Cardiac fibroblast (primary cell): ENCODE data around the gene STXBP6.

ENCODE experiments used
- DNase-seq, 2 donors: peaks; one replicate each; pipeline versions ENCODE4 v3.0.0 to v3.0.0-alpha.2; 2010; ENCODE audit warnings: low read depth in 2 of 2
- H3K4me3 ChIP-seq, 2 donors: replicated peaks in 1 of 2; 1 replicate in 1 of 2; 2 replicates in 1 of 2; pipeline ENCODE4 v1.5.1; 2011; ENCODE audit warnings: low read depth in 2 of 2, low read length in 2 of 2, mild to moderate bottlenecking in 2 of 2, moderate library complexity in 1 of 2
- CTCF ChIP-seq: IDR thresholded peaks from one replicate; pipeline ENCODE4 v1.5.1; 2011; ENCODE audit warnings: low read depth, mild to moderate bottlenecking, low read length, inconsistent platforms

The STXBP6 gene

GRCh38 chr14:24814944-24815343, 235.0 kb downstream of the STXBP6 start:
- no peak for DNase-seq
- no peak for TF ChIP-seq CTCF
- H3K4me3 ChIP-seq, result no peak overlapping the region

GRCh38 chr14:24814346-24814745, 235.6 kb downstream of the STXBP6 start:
- no peak overlapping the region for H3K4me3 ChIP-seq
- no peak for DNase-seq
- no peak for TF ChIP-seq CTCF

GRCh38 chr14:24813819-24814259, 236.1 kb downstream of the STXBP6 start:
- no peak for TF ChIP-seq CTCF
- no peak for DNase-seq
- H3K4me3 ChIP-seq, result no peak overlapping the region

- TF ChIP-seq CTCF, result no peak
- no peak for DNase-seq
- no peak overlapping the region for H3K4me3 ChIP-seq
Observed at GRCh38 chr14:24813089-24813815, 236.7 kb downstream of the STXBP6 start.

GRCh38 chr14:24809135-24809534, 240.8 kb downstream of the STXBP6 start:
- no peak for TF ChIP-seq CTCF

GRCh38 chr14:24808412-24808811, 241.5 kb downstream of the STXBP6 start:
- TF ChIP-seq CTCF, result no peak
- no peak for DNase-seq
- no peak overlapping the region for H3K4me3 ChIP-seq

More at GRCh38 chr14:24809135-24809534, 240.8 kb downstream of the STXBP6 start:
- no peak overlapping the region for H3K4me3 ChIP-seq
- DNase-seq, result no peak
